ENCODE data around the gene RAMAC.
"Not testable (repeated sequence)": the region's sequence is repeated elsewhere in the genome, so short reads cannot be mapped to it uniquely, and the experiment has no call there.

Gene RAMAC

DNA sequence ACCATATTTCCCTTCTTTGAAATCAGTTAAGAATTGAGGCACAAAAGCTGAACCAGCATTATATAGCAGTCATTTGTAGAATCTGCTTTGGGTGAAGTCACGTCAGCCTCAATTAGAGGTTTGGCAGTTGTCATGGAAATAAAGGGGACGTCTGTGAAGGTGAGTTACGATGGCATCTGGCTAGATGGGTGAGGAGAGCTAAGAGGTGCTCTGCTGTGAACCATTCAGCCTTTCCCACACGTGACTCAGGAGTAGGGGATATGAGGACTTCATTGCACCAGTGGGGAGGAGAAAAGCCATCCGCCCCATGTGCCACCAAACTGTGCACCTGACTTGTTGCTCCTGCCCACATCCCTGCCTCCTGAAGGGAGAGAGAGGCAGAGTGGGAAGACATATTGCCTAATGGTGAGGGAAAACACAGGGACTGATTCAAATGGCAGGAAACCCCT lies 28.2 kb downstream of the RAMAC start:
- no peak for ATAC-seq
- no peak for DNase-seq

DNA sequence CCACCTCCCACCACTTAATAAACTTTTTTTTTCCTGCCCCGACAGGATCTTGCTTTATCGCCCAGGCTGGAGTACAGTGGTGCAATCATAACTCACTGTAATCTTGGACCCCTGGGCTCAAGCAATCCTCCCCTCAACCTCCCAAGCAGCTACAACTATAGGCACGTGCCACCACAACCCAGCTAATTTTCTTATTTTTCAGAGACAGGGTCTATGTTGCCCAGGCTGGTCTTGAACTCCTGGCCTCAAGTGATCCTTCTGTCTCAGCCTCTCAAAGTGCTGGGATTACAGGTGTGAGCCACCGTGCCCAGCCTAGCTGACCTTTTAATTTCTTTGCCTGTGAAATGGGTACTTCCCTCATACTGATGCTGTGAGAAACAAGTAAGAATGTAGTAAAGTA lies 29.4 kb downstream of the RAMAC start:
- DNase-seq (no peak), ATAC-seq (no peak)

DNA sequence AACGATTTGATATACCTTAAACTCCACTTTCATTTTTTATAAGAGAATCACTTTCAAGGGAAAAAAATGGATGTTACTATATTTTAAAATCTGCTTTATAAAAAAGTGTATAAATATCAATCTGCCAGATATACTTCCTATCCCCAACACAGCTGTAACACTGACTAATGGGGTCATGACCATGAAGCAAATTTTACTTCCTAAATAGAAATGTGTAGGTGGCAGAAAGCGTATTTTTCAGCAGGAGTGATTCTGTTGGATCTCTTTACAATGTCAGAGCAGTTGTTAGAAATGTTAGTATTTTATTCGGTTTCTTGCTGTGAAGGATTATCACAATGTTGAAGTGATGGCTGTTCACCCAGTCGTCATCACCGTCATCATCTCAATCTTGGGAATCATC lies 30.9 kb downstream of the RAMAC start:
- ATAC-seq (no peak), DNase-seq (no peak)

DNA sequence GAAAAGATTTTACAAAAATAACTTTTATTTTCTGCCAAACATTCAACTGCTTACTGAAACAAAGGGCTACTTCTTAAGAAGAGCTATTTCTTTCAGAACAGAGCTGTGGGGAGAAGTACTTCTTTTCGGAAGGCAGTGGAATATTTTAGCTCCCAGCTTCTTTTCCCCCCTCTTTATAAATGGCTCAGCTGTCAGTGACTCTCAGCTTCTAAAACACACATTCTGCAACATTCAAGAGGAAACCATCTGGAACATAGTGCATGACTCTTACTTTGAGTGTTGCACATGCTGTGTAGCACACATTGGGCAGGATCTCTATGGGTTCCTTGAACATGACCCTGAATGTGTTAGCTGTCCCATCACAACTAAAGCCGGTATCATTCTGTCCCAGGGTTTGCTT lies 32.4 kb downstream of the RAMAC start:
- ATAC-seq (no peak), DNase-seq (no peak)

GRCh38 chr15:83030021-83030420 lies 44.0 kb downstream of the RAMAC start:
- ATAC-seq, result no peak

DNA sequence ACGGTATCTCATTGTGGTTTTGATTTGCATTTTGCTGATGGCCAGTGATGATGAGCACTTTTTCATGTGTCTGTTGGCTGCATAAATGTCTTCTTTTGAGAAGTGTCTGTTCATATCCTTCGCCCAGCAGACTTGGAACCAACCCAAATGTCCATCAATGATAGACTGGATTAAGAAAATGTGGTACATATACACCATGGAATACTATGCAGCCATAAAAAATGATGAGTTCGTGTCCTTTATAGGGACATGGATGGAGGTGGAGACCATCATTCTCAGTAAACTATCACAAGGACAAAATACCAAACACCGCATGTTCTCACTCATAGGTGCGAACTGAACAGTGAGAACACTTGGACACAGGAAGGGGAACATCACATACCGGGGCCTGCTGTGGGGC lies 45.2 kb downstream of the RAMAC start:
- not testable (repeated sequence) for DNase-seq, ATAC-seq

More at GRCh38 chr15:83030021-83030420, 44.0 kb downstream of the RAMAC start:
- no peak for DNase-seq

GRCh38 chr15:83036253-83036652 lies 50.2 kb downstream of the RAMAC start:
- DNase-seq (no peak), ATAC-seq (no peak)

- ATAC-seq (no peak), DNase-seq (no peak)
Observed at GRCh38 chr15:83039206-83039605, 53.2 kb downstream of the RAMAC start.
